ENCODE data around the gene ACOX3.

GRCh38 chr4:8453957-8454356 is 13.4 kb upstream of the ACOX3 start:
- TF ChIP-seq CTCF (IDR thresholded peaks at IDR 0.05 in 4 of 5, conservative IDR thresholded peaks at IDR 0.05 in 1 of 5) (no peak), POLR2A (IDR thresholded peaks at IDR 0.05) (no peak)
